K562 (cell line): ENCODE measurements around the gene HLA-DMB. TPM values are rescaled to one million over a fixed set of nuclear protein-coding genes. Genes with fewer than 3 reads are reported as not detected.
A peak's percentile ranks its signal among the peaks of the same experiment; 100 is the strongest.

Source experiments
- C11orf30 ChIP-seq: fragments of 450-650 bp; IDR thresholded peaks from 2 replicates; pipeline ENCODE4 v1.6.1; 2016; ENCODE audit warnings: low read depth, mild to moderate bottlenecking
- CSDE1 ChIP-seq, 2 experiments: fragments of 450-650 bp; IDR thresholded peaks; 2 replicates each; pipeline ENCODE4 v1.6.1; 2016; ENCODE audit warnings: mild to moderate bottlenecking in 1 of 2
- NCOA6 ChIP-seq: fragments of 450-650 bp; IDR thresholded peaks from 2 replicates; pipeline ENCODE4 v1.6.1; 2017; ENCODE audit warnings: mild to moderate bottlenecking
- ZBTB11 ChIP-seq, 3 experiments: fragments of 200-800 bp in 1 of 3; fragments of 250-450 bp in 1 of 3; fragments of 450-650 bp in 1 of 3; sonication (Bioruptor Pico) in 1 of 3; sonication (Bioruptor generic) in 1 of 3; formaldehyde crosslinking in 1 of 3; IDR thresholded peaks; 2 replicates each; pipeline versions ENCODE4 v1.6.1 to v1.8.0; 2016 to 2022; ENCODE audit warnings: mild to moderate bottlenecking in 2 of 3, missing genetic modification characterization in 2 of 3, missing compliant biosample characterization in 1 of 3, moderate library complexity in 1 of 3
- ZNF121 ChIP-seq: sonication (generic); formaldehyde crosslinking; conservative IDR thresholded peaks from 2 replicates; pipeline ENCODE4 v1.8.0; 2022; ENCODE audit warnings: missing genetic modification reagents
- ZNF133 ChIP-seq: fragments of 250-450 bp; sonication (Bioruptor Pico); IDR thresholded peaks from 2 replicates; pipeline ENCODE4 v1.4.0; 2020; ENCODE audit warnings: mild to moderate bottlenecking
- ZNF398 ChIP-seq: fragments of 250-450 bp; sonication (Bioruptor Pico); IDR thresholded peaks from 2 replicates; pipeline ENCODE4 v1.8.0; 2021; ENCODE audit warnings: moderate library complexity, mild to moderate bottlenecking, inconsistent platforms
- ZNF407 ChIP-seq: fragments of 450-650 bp; IDR thresholded peaks from 2 replicates; pipeline ENCODE4 v1.6.1; 2016; ENCODE audit warnings: low read depth
- ZNF511 ChIP-seq: sonication (generic); formaldehyde crosslinking; IDR thresholded peaks from 2 replicates; pipeline ENCODE4 v1.8.0; 2022; ENCODE audit warnings: mild to moderate bottlenecking, missing genetic modification reagents
- polyA plus RNA-seq, 8 experiments: library from polyadenylated mRNA; depleted of rRNA in 4 of 8; stranded (reverse) in 5 of 8; unstranded in 3 of 8; fragments of >200 nt; fragmentation: Nextera tagmentation in 2 of 8; fragmentation: Illumina TruSeq in 1 of 8; extraction: Ambion mirVana in 2 of 8; extraction: Trizol in 1 of 8; gene quantifications; 2 replicates each; pipeline versions ENCODE4 v1.2.1 to v1.2.3, GENCODE V29; 2011 to 2014; ENCODE audit warnings: inconsistent platforms in 1 of 8, missing spikeins in 1 of 8
- total RNA-seq, 7 experiments: library from RNA; depleted of rRNA in 6 of 7; stranded (reverse); fragments of >200 nt in 6 of 7; fragmentation: Illumina TruSeq in 2 of 7; extraction: Trizol in 2 of 7; gene quantifications; 2 replicates each; pipeline versions ENCODE4 v1.2.1 to v1.2.3, GENCODE V29; 2011 to 2021; ENCODE audit warnings: low replicate concordance in 1 of 7

HLA-DMB gene
- total and polyA plus RNA-seq, 9 of the 15 experiments (the other 6 are each of a cell fraction or from before 2014, with no cell fraction given) = 0.38 TPM; not detected in 8

GRCh38 chr6:32968093-32968866 is 27.5 kb upstream of the HLA-DMB start, which contains the start of gene BRD2 (continued):
- no peak; the same call in 1 of the 2 replicates for TF ChIP-seq ZNF407
- TF ChIP-seq ZNF398 = no peak
- TF ChIP-seq C11orf30 = no peak
- no peak for TF ChIP-seq NCOA6
- 0 out of 2 replicates have a peak, but pooled peaks have one; percentile 7 for TF ChIP-seq ZNF121 (CRISPR knock-in tag)
- TF ChIP-seq CSDE1 (IDR thresholded peaks at IDR 0.05) = no peak
- TF ChIP-seq ZBTB11 (CRISPR knock-in tag; IDR thresholded peaks at IDR 0.05) = no peak
- no peak for TF ChIP-seq ZNF133 (CRISPR knock-in tag)
- TF ChIP-seq ZNF511 (CRISPR knock-in tag) = peak; percentile 89; the same call in 1 of the 2 replicates
